ENCODE data around the gene GNG3. TPM values are rescaled to one million over a fixed set of nuclear protein-coding genes. Genes with fewer than 3 reads are reported as not detected.

GNG3 gene
- total and polyA plus RNA-seq, 2 of the 8 experiments (the other 6 are each of a cell fraction or from before 2014, with no cell fraction given), result 4.9 to 12.1 TPM

GRCh38 chr11:62709247-62710000, 1.9 kb downstream of the GNG3 start (continued):
- TF ChIP-seq CTBP2 (IDR thresholded peaks at IDR 0.05; ENCODE audit: borderline replicate concordance, insufficient read depth, insufficient read length, low read length) (no peak), KDM4A (IDR thresholded peaks at IDR 0.05; ENCODE audit: low read depth, low read length, severe bottlenecking) (peak; percentile 40), MAFK (IDR thresholded peaks at IDR 0.05; ENCODE audit: low read depth, low read length) (no peak), ZNF274 (IDR thresholded peaks at IDR 0.05; ENCODE audit: borderline replicate concordance, extremely low read depth, low read length) (no peak), NANOG (IDR thresholded peaks at IDR 0.05; ENCODE audit: insufficient read depth, low read depth, low read length, poor library complexity, severe bottlenecking) (peak; percentile 10), YY1 (IDR thresholded peaks at IDR 0.05; ENCODE audit: low read depth, low read length) (peak; percentile 100), KDM1A (IDR thresholded peaks at IDR 0.05; ENCODE audit: borderline replicate concordance, low read length) (no peak), GTF2F1 (IDR thresholded peaks at IDR 0.05; ENCODE audit: borderline replicate concordance, low read depth, low read length) (peak; percentile 40; the same call in 1 of the 2 replicates), BACH1 (IDR thresholded peaks at IDR 0.05; ENCODE audit: low read length) (no peak), RXRA (IDR thresholded peaks at IDR 0.05; ENCODE audit: insufficient read depth, low read depth, low read length) (no peak), PHF8 (conservative IDR thresholded peaks at IDR 0.05; ENCODE audit: low read depth, low read length) (peak; percentile 58), HDAC6 (IDR thresholded peaks at IDR 0.05; ENCODE audit: low read depth, low read length) (no peak), TAF7 (optimal IDR thresholded peaks at IDR 0.05; ENCODE audit: borderline replicate concordance, low read depth, low read length) (peak; percentile 87), EGR1 (IDR thresholded peaks at IDR 0.05; ENCODE audit: borderline replicate concordance, low read depth, low read length) (peak; percentile 44), CBX5 (IDR thresholded peaks at IDR 0.05; ENCODE audit: low read depth, low read length) (no peak), TAF1 (IDR thresholded peaks at IDR 0.05; ENCODE audit: low read depth, low read length) (peak; percentile 95), POU5F1 (IDR thresholded peaks at IDR 0.05; ENCODE audit: low read depth, low read length) (no peak), SIX5 (IDR thresholded peaks at IDR 0.05; ENCODE audit: low read depth, low read length) (peak; percentile 77), SP4 (IDR thresholded peaks at IDR 0.05; ENCODE audit: low read length) (peak; percentile 89), KDM5A (IDR thresholded peaks at IDR 0.05; ENCODE audit: low read length) (peak; percentile 44; the same call in 1 of the 2 replicates), TEAD4 (IDR thresholded peaks at IDR 0.05; ENCODE audit: low read depth, low read length) (peak; percentile 87), ASH2L (IDR thresholded peaks at IDR 0.05; ENCODE audit: low read length) (peak; percentile 78)
- TF ChIP-seq, protein P1, sequence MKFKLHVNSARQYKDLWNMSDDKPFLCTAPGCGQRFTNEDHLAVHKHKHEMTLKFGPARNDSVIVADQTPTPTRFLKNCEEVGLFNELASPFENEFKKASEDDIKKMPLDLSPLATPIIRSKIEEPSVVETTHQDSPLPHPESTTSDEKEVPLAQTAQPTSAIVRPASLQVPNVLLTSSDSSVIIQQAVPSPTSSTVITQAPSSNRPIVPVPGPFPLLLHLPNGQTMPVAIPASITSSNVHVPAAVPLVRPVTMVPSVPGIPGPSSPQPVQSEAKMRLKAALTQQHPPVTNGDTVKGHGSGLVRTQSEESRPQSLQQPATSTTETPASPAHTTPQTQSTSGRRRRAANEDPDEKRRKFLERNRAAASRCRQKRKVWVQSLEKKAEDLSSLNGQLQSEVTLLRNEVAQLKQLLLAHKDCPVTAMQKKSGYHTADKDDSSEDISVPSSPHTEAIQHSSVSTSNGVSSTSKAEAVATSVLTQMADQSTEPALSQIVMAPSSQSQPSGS (IDR thresholded peaks at IDR 0.05; ENCODE audit: low read length), result peak; percentile 66; the same call in 1 of the 2 replicates
